Prostate gland (tissue), 2 donors: ENCODE data around the gene MAMLD1. TPM values are rescaled to one million over a fixed set of nuclear protein-coding genes. Genes with fewer than 3 reads are reported as not detected.

Source experiments
- DNase-seq: peaks from one replicate; pipeline ENCODE4 v3.0.0-alpha.2; 2019; ENCODE audit warnings: low spot score
- H3K27ac ChIP-seq, 2 donors: fragments of 200-600 bp; sonication (generic); 2 replicates each; pipeline ENCODE4 v1.5.1; 2017 to 2019
- H3K27me3 ChIP-seq: fragments of 200-600 bp; sonication (generic); replicated peaks from 2 replicates; pipeline ENCODE4 v1.5.1; 2019; ENCODE audit not compliant: insufficient read depth
- H3K36me3 ChIP-seq, 2 donors: fragments of 200-600 bp; sonication (generic); 1 replicate in 1 of 2; 2 replicates in 1 of 2; pipeline versions ENCODE4 v1.5.1 to v1.8.1; 2017 to 2019
- H3K4me1 ChIP-seq: fragments of 200-600 bp; sonication (generic); replicated peaks from 2 replicates; pipeline ENCODE4 v1.5.1; 2019
- H3K4me3 ChIP-seq, 2 donors: fragments of 200-600 bp; sonication (generic); 2 replicates each; pipeline ENCODE4 v1.5.1; 2017 to 2019
- H3K9me3 ChIP-seq: fragments of 200-600 bp; sonication (generic); 2 replicates; pipeline ENCODE4 v1.5.1; 2017
- POLR2A ChIP-seq: fragments of 450-650 bp; IDR thresholded peaks from one replicate; pipeline ENCODE4 v1.6.1; 2016; ENCODE audit warnings: antibody characterized with exemption, mild to moderate bottlenecking
- POLR2AphosphoS5 ChIP-seq: sonication (generic); formaldehyde crosslinking; IDR thresholded peaks from one replicate; pipeline ENCODE4 v1.6.1; 2017; ENCODE audit warnings: antibody characterized with exemption
- WGBS: methylation state at CpG from one replicate; pipeline ENCODE4 v1.1.5; 2018; 5-methylcytosine and 5-hydroxymethylcytosine counted together
- intact Hi-C: fragments of 100-400 bp; cut with DNase I; formaldehyde crosslinking; loops from one replicate; pipeline ENCODE4 v1.14.2; 2022
- total RNA-seq, 2 donors: library from RNA; depleted of rRNA; stranded (reverse); fragments of >200 nt; gene quantifications; one replicate each; pipeline ENCODE4 v1.1.0, GENCODE V29; 2016
- TF ChIP-seq, protein P1 (sequence below), 4 experiments: fragments of 200-600 bp in 2 of 4; fragments of 450-650 bp in 2 of 4; sonication (generic) in 2 of 4; IDR thresholded peaks; 1 replicate in 3 of 4; 2 replicates in 1 of 4; pipeline ENCODE4 v1.5.1; 2016 to 2019; ENCODE audit warnings: antibody characterized with exemption in 4 of 4, mild to moderate bottlenecking in 2 of 4, moderate library complexity in 2 of 4

Gene MAMLD1
- total RNA-seq, 2 donors from 2014 or later, result 2.2 to 51.7 TPM

DNA sequence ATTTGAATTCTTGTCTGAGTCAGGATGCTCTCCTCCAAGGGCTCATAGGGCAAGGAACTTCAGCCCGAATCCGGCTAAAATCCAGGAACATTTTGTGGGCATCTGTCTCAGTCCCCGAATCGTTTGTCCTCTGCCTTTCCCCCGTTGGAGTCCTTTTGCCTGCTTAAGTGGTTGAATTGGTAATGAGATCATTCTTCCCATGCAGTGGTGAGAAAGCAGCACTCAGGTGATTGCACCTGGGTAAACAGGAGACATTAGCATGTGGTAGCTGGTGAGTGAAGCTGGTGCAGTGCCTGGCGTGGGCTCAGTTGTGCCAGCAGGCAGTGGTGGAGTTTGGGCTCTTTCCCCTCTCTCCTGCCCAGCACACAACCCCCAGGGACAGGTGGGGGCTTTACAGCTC, 143.4 kb downstream of the MAMLD1 start:
- Histone ChIP-seq H3K36me3 (no peaks in the 10 kb centered on the region), H3K27ac (no peak overlapping the region), H3K4me1 (no peaks in the 10 kb centered on the region), H3K4me3 (no peak overlapping the region), H3K27me3 (no peaks in the 10 kb centered on the region), H3K9me3 (no peaks in the 10 kb centered on the region)
- no peak for DNase-seq
- intact Hi-C loops, result loop anchor here (5.0 to 10.0 kb wide), 3 partner anchors 58 to 178 kb away; partner anchors contain the start of gene MTM1
- WGBS, result 22% methylated on average over 6 of the region's 6 CpGs
- TF ChIP-seq POLR2A (no peak), POLR2AphosphoS5 (no peak)
- TF ChIP-seq, protein P1, sequence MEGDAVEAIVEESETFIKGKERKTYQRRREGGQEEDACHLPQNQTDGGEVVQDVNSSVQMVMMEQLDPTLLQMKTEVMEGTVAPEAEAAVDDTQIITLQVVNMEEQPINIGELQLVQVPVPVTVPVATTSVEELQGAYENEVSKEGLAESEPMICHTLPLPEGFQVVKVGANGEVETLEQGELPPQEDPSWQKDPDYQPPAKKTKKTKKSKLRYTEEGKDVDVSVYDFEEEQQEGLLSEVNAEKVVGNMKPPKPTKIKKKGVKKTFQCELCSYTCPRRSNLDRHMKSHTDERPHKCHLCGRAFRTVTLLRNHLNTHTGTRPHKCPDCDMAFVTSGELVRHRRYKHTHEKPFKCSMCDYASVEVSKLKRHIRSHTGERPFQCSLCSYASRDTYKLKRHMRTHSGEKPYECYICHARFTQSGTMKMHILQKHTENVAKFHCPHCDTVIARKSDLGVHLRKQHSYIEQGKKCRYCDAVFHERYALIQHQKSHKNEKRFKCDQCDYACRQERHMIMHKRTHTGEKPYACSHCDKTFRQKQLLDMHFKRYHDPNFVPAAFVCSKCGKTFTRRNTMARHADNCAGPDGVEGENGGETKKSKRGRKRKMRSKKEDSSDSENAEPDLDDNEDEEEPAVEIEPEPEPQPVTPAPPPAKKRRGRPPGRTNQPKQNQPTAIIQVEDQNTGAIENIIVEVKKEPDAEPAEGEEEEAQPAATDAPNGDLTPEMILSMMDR (IDR thresholded peaks at IDR 0.05), result no peak

DNA sequence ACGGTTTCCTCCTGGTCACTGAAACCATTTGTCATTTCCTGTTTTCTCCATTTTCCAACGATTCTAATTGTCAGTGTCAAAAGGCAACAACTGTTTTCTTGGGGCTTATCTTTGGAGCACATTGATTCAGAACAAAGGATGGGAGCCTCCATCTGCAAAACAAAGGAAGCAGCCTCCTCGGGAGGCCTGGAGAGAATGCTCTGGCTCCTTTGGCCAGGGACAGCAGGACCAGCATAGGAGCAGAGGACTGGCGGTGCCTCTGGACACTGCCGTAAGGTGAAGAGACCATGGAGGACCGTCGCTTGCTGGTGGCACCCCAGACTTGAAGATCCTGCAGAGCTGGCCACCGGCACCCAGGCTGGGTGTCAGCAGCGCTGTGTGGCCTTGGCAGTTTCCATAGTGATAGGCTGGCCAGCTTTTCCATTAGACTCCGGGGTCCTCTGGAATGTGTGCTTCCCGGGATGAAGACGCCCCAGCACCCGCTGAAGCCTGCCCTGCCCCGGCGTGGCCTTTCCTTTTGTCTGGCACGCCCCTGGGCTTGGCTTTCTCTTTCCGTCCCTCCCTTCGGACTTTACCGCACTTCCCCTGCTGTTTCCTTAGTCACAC, 144.2 kb downstream of the MAMLD1 start:
- H3K4me3 ChIP-seq, result no peak overlapping the region
- intact Hi-C loops, result loop anchor here (5.0 to 10.0 kb wide), 3 partner anchors 57 to 177 kb away; partner anchors contain the start of gene MTM1
- no peaks in the 10 kb centered on the region for H3K4me1 ChIP-seq
- H3K36me3 ChIP-seq, result no peaks in the 10 kb centered on the region
- H3K27ac ChIP-seq, result peak overlapping the region in 1 of 2 donors; percentile 50
- WGBS, result 64% methylated on average over 15 of the region's 19 CpGs
- TF ChIP-seq, protein P1 (IDR thresholded peaks at IDR 0.05), result no peak
- TF ChIP-seq POLR2A (no peak), POLR2AphosphoS5 (no peak)
- no peaks in the 10 kb centered on the region for H3K27me3 ChIP-seq
- no peaks in the 10 kb centered on the region for H3K9me3 ChIP-seq
- no peak for DNase-seq

DNA sequence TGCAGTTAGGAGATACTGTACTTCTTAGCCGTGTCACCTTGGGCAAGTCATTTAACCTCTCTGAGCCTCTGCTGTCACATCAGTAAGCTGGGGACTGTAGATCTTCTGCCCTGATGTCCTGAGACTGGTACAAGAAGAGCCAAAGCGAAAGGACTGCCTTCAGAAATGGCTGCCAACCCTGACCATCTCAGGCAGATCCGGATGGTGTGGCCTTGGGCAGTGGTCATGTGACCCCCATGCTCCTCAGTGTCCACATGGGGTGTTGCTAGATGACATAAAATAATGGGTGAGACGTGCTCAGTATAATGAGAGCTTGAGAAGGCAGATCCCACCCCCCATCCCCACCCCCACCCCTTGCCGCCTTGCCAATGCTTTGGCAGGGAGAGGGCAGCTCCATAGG, 144.9 kb downstream of the MAMLD1 start:
- no peaks in the 10 kb centered on the region for H3K27me3 ChIP-seq
- H3K27ac ChIP-seq, result peak overlapping the region; percentile 50 to 57
- H3K36me3 ChIP-seq, result no peaks in the 10 kb centered on the region
- H3K9me3 ChIP-seq, result no peaks in the 10 kb centered on the region
- H3K4me3 ChIP-seq, result no peak overlapping the region
- intact Hi-C loops, result loop anchor here (5.0 to 10.0 kb wide), 3 partner anchors 57 to 177 kb away; partner anchors contain the start of gene MTM1
- DNase-seq, result no peak
- WGBS, result 51% methylated on average over 5 of the region's 5 CpGs
- no peaks in the 10 kb centered on the region for H3K4me1 ChIP-seq
- TF ChIP-seq, protein P1 (IDR thresholded peaks at IDR 0.05), result no peak
- no peak for TF ChIP-seq POLR2AphosphoS5
- TF ChIP-seq POLR2A, result no peak

DNA sequence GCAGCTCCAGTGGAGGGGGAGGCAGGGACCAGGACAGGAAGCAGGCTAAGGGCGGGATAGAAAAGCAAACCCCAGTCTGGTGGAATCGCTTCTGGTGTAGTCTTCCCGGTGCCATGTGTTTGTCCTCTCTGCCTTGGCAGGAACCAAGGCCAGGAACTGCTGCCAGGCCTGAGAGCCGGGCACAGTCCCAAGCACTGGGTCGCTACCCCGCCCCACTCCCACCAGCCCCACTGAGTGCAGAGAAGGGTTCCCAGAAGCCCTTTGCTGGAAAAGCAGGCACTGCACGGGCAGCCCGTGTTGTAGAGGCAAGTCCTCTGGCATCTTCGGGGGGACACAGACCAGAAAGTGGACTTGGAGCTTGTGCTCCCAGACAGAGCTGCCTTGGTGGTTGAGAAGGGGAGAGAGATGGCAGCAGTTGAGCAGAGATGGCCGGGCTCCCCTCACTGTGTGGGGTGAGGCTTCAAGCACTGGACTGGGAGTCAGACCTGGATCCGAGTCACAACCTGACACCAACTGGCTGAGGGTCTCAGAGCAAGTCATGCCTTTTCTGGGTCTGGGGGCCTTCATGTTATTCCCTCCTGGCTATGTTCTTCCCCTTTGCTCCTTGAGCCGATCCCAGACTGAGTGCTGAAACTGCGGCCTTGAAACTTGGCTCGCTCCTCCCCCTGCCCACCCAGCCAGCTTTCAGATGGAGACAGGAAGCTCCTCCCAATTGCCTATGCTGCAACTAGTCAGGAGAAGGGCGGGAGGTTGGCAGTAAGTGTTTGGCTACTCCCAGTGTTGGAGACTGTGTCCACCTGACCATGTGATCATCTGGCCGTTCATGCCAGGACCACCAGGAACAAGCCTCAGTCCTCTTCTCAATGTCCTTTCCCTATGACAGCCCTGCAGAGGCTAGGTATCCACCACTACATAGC, 145.6 kb downstream of the MAMLD1 start:
- WGBS, result 3% methylated on average over 9 of the region's 16 CpGs
- no peaks in the 10 kb centered on the region for H3K36me3 ChIP-seq
- no peaks in the 10 kb centered on the region for H3K4me1 ChIP-seq
- intact Hi-C loops, result loop anchor here (5.0 to 10.0 kb wide), 3 partner anchors 56 to 176 kb away; partner anchors contain the start of gene MTM1
- peak overlapping the region; percentile 50 to 57 for H3K27ac ChIP-seq
- no peak overlapping the region for H3K4me3 ChIP-seq
- H3K27me3 ChIP-seq, result no peaks in the 10 kb centered on the region
- no peak for TF ChIP-seq POLR2A
- TF ChIP-seq, protein P1 (IDR thresholded peaks at IDR 0.05), result no peak
- TF ChIP-seq POLR2AphosphoS5, result no peak
- peak; percentile 17 for DNase-seq
- H3K9me3 ChIP-seq, result no peaks in the 10 kb centered on the region
